Stimulated activated CD8-positive, alpha-beta memory T cell treated with anti-CD3 and anti-CD28 coated beads, Interleukin-12 subunit alpha, Interleukin-12 subunit beta, amount 100 ng/mL, for 24 hours (primary cell): ENCODE results near the gene PRCD.
"Not testable (repeated sequence)": the region's sequence is repeated elsewhere in the genome, so short reads cannot be mapped to it uniquely, and the experiment has no call there.

Experiments used
- DNase-seq: peaks from one replicate; pipeline ENCODE4 v3.0.0-alpha.2; 2020; ENCODE audit errors: extremely low read depth

PRCD gene

GRCh38 chr17:76527430-76528111 is 12.3 kb upstream of the PRCD start:
- no peak for DNase-seq

GRCh38 chr17:76528156-76528527 is 11.7 kb upstream of the PRCD start:
- DNase-seq = no peak

- no peak for DNase-seq
Observed at GRCh38 chr17:76528528-76529223, 11.2 kb upstream of the PRCD start.

GRCh38 chr17:76529224-76530094 is 10.4 kb upstream of the PRCD start:
- DNase-seq = no peak

- DNase-seq = no peak
Observed at GRCh38 chr17:76530095-76530723, 9.6 kb upstream of the PRCD start.

- DNase-seq = no peak
Observed at GRCh38 chr17:76530811-76531485, 8.9 kb upstream of the PRCD start.

GRCh38 chr17:76531486-76532038 is 8.3 kb upstream of the PRCD start:
- DNase-seq = no peak

- no peak for DNase-seq
Observed at GRCh38 chr17:76532072-76532651, 7.7 kb upstream of the PRCD start.

GRCh38 chr17:76533640-76534359 is 6.0 kb upstream of the PRCD start:
- not testable (repeated sequence) for DNase-seq

- DNase-seq = no peak
Observed at GRCh38 chr17:76534831-76535732, 4.8 kb upstream of the PRCD start.

GRCh38 chr17:76535788-76536510 is 3.9 kb upstream of the PRCD start:
- no peak for DNase-seq

GRCh38 chr17:76536511-76537287 is 3.1 kb upstream of the PRCD start:
- DNase-seq = no peak

GRCh38 chr17:76537288-76537577 is 2.6 kb upstream of the PRCD start:
- no peak for DNase-seq

- DNase-seq = no peak
Observed at GRCh38 chr17:76537578-76538280, 2.1 kb upstream of the PRCD start, which contains the start of gene CYGB. TSS of gene CYGB (minus strand) at chr17:76537709. CDS start at chr17:76537542, 167 bp downstream.

- DNase-seq = no peak
Observed at GRCh38 chr17:76538281-76538931, 1.4 kb upstream of the PRCD start.

- DNase-seq = no peak
Observed at GRCh38 chr17:76538941-76539570, 788 bp upstream of the PRCD start.
